ENCODE results near the gene SLC9A9.

SLC9A9 gene

DNA sequence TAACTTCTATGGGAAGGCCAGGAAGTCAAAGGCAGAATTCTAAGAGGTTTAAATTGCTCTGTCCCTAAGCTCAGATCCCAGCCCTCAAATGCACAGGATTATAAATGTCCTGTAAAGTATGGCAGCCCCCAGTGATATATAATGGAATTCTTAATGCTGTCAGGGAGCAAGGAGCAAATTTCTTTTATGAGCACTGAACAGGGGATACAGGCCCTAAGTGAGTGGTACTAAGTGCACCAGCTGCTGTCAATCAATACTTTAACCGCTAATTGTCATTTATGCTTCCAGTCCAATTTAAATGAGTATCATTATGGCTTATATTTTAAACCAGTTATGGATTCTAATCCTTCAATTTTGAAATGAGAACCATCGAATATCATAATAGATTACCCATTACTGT is 4.7 kb downstream of the SLC9A9 start:
- no peak for DNase-seq (ENCODE audit: low read depth in 2 of 2)

DNA sequence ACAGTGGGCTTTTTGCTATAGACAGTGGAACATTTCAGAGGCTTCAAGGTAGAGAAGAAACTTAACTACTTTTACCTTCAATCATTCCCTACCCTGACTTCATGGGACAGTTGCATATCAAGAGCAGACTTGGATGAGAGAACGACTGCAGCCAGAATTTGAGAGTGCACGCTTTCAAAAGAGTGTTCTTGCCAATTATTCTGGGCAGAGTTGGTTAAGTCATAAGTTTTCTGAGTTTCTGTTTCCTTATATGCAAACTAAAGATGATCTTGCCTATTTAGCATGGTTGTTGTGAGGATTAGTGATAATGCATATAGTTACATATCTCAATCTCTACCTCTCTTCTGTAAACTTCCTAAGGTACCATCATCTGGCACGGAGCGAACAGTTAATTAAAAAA is 7.6 kb downstream of the SLC9A9 start:
- DNase-seq (ENCODE audit: low read depth in 2 of 2), result no peak

DNA sequence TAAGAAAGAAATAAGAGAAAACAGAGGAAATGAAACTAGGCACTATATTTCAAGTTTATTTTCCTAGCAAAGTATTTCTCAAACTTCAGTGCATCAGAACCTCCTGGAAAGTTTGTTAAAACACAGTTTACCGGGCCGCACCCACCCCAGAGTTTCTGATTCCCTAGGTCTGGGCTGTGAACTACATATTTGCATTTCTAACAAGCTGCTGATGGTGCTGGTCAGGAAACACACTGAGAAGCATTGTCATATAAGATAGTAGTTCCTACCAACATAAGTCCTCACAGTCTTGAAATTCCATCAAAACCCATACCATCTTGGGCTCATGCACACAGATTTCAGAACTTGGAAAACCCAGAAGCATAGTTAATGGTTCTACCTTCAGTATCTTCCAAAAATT is 8.3 kb downstream of the SLC9A9 start:
- no peak for DNase-seq (ENCODE audit: low read depth in 2 of 2)

DNA sequence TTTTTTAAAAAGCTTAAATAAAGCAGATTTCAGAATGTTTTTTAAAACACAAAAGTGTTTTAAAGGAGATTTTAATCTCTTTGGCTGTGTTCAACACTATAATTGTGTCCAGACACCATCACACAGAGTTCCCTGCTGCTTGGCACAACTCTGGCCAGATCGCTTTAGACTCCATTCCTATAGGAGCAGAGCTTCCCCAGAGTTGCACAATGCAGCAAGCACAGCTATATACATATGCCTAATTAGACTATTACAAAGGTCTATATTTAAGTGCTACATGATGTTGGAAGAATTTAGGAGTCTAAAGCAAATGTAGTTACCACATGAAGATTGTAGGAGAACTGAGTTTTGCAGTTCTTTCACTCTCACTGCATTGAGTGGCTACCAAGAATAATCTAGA is 11.2 kb downstream of the SLC9A9 start:
- DNase-seq (ENCODE audit: low read depth in 2 of 2), result no peak

DNA sequence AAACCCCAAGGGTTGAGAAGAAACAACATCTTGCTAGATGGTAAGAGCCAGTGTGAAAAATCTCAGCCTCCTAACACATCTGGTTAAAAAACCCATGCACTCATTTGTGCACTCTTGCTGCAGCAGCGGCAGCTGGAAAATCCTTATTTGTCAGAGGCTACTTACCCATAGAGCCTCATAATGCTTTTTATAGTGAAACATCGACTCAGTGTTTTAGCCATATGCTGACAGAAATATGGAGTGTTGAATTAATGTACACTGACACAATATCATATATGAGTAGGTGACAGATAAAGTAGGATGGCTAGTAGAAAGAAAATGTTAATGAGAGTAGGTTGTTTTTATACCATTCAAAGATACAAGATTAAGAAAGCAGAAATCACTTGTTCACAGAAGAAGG is 13.0 kb downstream of the SLC9A9 start:
- DNase-seq (ENCODE audit: low read depth in 2 of 2), result no peak

DNA sequence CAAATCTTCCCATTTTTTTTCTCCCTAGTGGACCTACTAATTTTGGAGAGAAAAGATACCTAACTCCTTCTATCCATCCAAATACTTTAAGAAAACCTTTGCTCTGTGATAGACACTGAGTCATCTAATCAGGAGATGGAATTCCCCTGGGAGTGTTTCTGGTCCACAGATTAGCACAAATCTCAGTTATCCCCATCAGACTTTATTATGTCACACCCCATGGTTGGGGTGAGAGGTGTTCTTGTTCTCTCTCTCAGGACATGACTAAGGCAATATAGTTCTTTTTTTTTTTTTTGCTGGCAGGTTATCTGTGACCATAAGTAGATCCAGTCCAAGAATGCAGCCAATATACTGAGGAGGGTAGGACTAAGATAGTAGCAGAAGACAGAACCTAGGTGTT is 15.8 kb downstream of the SLC9A9 start:
- no peak for DNase-seq (ENCODE audit: low read depth in 2 of 2)

DNA sequence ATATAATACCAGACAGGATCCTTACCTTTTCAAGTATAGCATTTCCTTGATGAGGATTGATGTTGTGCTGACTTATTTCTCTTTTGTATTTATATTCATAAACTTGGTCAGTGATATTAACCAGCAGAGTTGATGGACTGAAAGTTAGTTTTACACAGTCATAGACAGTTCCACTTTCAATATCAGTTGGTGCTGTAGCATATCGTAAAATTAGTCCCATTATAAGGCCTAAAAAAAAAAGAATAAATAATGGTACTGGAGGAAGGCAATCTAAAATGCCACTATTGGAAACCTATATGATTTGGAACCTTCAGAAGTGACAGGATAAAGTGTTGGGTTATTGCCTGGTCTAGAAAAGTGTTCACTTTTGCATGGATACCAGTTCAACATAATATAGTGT is 16.3 kb downstream of the SLC9A9 start:
- no peak for DNase-seq (ENCODE audit: low read depth in 2 of 2)

DNA sequence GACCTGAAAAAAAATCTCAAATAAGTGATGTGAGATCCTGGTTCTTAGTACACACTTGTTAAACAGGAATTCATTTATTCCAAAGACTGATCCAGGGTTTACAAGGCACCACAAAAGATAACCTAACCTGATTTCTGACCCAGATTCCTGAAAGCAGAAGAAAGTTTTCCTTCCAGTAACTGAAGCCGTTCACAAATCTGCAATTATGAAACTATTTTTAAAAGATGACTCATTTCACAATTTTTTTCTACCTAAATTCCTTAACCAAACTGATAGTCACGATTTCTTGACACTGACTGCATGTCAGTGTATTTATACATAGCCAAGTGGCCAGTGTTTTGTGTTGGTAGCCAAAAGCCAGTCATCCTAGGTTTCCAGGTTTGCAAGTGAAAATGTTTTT is 17.1 kb downstream of the SLC9A9 start:
- DNase-seq (ENCODE audit: low read depth in 2 of 2), result no peak

DNA sequence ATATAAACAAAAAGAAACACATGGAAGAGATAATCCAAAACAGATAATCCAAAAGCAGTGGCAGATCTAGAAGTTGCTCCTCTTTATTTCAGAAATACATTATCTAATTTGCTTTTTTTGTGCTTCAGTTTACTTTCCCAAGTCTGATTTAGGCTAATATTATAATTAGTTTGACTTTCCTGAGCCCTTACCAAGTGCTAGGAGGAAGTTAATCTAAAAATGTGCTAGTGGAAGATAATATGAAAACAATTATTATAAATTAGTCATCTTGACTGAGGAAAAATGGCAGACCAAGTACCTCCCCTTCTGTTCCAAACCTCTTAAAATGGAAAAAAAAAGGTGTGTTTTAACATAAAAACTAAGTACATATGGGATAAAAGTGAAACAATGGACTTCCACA is 17.5 kb downstream of the SLC9A9 start:
- no peak for DNase-seq (ENCODE audit: low read depth in 2 of 2)

DNA sequence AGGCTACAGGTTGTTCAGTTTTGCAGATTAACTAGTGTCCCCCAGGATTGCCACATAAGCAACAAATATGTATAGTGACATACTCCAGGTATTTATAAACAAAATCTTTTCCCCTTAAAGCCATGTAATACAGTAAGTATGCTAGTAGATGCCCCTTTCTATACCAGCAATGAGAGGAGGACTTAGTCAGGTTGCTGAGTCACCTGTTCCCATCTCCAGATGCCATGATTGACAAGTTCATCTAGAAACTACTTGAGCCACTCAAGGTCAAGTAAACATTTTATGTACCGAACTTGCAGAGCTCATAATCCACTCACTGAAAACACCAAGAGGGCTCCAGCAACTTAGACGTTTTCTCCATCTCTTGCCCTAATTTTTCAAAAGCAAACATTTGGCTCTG is 18.2 kb downstream of the SLC9A9 start:
- no peak for DNase-seq (ENCODE audit: low read depth in 2 of 2)

DNA sequence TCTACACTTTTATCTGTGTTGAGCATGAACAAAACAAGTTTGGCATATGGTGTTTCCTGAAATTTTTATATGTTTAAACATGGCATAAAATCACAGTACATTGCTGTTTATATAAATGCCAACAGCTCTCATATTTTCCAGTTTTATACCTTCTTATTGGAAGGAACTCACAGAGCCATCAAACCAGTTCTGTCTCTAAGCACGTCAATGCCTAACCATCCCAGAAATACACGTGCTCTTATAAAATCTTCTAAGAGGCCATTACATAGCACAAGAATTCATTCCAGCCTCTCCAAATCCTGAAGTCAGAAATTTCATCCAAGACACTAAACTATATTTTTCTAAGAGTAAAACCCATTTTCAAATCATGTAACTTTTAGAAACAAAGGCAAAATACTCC is 20.8 kb downstream of the SLC9A9 start:
- no peak for DNase-seq (ENCODE audit: low read depth in 2 of 2)

DNA sequence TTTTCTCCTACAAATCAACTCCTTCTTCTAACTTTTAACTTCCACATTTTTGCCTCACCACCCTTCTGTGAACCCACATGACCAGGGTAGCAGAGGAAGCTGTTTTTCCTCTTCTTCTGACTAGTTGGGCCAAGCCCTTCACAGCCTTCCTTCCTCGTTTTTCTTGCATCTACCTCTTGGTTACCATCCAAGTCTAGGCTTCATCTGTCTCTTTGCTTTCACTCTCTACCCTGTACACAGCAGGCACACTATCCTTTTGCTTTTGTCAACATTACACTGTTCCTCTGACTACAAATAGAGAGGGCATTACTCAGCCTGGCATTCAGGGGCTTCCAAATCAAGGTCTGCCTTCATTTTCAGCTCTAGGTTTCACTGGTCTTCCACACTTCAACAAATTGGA is 22.0 kb downstream of the SLC9A9 start:
- DNase-seq (ENCODE audit: low read depth in 2 of 2), result no peak

DNA sequence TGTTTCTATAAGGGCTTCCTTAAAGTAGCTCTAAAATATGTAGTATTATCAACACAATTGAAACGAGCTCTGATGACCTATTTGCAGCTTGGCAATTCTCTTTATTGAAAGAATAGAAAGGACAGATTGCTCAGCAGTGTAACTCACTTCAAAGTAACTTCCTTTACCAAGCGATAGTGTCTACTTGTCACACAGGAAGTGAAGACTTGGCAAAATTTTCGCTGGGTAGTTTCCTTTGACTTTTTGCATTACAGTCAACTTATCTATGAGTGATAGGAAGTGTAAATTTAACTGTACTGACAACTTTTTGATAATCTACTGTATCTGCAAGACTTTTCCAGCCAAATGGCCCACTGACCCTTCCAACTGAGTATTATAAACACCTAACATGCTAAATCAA is 22.8 kb downstream of the SLC9A9 start:
- DNase-seq (ENCODE audit: low read depth in 2 of 2), result no peak

DNA sequence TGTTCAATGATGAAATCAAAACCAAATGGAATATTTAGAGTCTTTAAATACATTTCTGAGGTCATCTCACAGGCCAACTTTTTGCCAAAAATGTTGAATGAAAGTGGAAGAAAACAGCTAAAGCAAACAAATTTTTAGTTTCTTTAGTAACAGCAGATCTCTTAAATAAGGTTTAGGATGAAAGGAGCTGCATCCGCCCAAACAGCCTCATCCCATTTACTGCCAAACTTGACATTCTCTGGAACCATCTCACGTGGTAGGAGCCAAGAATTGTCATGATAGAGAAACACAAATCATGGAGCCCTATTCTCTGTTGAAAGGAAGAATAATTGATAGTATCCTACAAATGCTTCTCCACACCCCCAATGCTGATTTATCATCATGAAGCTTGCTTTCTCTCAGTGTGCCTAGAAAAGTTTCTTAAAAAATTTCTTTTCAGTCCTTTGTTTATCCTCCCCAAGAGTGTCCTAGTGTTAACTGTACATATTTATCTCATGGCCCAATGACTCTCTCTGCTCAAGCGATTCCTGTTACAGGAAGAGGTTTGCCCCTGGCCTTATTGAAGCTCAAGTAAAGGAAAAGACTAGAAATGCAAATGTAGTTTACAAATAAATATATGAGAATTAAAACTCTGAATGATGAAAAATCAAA is 23.4 kb downstream of the SLC9A9 start:
- no peak for DNase-seq (ENCODE audit: low read depth in 2 of 2)

DNA sequence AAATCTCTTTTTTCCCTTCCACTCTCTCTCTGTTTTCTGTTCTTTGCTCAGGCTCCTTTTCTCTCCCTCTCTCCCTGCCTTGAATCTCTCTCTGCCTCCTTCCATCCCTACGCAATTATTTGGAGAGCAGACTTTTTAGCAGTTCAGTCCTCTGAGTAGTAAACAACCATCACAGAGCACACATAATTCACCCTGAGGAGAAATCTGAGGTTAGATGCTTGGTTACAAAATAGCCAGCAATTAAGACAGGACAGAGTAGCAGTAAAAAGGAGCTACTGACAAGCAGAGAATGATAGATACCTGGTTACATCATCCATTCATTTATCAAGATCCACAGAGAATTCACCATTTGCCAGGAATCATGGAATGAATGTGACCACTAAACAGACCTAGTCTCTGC is 25.5 kb downstream of the SLC9A9 start:
- no peak for DNase-seq (ENCODE audit: low read depth in 2 of 2)

DNA sequence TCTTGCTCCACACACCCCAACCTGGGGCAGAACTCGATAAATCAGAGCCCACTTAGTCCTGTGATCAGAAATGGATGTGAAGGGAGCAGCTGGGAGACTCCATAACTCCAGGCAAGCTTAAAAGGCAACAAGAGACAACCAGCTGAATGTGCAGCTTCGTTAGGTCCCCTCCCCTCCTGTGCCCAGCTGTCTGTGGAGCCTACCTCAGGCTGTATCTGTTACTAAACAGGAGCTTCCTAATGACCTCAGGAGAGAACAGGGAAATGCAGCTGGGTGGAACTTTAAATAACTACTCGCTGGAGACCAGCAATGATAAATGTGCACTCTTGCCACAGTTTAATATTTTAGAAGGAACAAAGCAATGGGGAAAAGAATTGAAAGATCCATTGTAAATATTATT is 25.9 kb downstream of the SLC9A9 start:
- DNase-seq (ENCODE audit: low read depth in 2 of 2), result no peak

DNA sequence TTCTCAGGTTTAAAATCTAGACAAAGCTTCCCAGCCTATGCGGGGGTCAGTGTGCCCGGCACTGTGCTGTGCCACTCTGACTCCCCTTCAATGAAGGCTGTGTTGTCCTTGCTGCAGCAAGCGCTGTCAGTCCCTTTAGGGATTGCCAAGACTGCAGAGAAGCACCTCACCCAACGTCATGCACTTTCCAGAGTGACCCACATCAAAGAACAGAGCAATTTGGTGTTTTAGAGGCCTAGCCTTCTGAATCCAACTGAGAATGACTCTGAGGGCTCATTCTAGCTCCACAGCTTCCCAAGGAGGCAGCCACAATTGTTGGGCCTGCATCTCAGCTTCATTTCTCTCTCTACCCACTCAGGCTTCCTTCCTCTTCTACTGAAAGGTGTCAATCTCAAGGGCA is 26.4 kb downstream of the SLC9A9 start:
- DNase-seq (ENCODE audit: low read depth in 2 of 2), result no peak

DNA sequence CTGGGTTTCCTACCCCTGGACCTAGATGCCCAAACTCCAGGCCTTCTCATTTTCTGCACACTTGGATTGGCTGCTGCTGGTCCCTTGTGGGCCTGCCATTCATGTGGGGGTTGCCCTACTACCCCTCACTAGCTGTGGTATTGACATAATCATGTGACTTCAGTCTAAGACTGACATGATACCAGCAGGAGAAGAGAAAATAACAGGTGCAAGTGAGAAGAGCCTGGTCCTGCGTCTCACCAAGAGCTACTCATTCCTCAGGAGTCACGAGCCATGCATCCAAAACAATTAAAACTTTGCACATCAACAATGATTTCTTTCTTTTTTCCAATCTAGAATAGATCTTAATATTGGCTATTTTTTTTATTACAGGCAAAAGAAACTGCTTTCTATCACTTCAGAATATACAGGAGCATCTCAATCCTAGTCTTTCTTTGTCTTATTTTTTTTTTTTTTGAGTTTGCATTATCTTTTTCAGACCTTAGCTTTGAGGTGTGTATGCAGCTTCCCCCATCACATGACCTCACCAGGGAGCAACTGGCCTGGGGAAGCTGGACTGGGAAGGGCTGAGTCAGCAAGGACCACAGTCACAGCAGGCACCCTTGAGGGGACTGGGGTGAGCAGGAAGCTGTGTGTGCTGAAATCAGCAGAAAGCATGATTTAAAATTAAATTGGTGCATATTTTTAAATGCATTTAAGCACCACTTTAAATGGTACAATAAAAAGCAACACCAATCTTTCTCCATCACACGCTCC is 27.6 kb downstream of the SLC9A9 start:
- no peak for DNase-seq (ENCODE audit: low read depth in 2 of 2)

DNA sequence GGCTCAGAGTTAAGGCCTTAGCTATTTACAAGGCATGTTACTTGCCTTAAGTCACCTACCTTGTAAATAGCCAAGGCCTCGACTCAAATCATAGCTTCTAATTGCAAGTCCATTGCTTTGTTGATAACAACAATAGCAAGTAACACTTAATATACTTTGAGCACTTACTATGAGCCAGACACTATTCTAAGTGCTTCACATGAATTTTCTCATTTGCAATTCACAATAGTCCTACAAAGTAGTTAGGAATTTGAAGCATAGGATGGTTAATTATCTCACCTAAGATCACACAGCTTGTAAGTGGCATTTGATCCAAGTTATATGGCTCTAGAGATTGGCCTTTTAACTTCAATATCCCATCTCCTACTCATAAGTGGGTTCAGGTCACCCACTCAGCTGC is 28.4 kb downstream of the SLC9A9 start:
- no peak for DNase-seq (ENCODE audit: low read depth in 2 of 2)

DNA sequence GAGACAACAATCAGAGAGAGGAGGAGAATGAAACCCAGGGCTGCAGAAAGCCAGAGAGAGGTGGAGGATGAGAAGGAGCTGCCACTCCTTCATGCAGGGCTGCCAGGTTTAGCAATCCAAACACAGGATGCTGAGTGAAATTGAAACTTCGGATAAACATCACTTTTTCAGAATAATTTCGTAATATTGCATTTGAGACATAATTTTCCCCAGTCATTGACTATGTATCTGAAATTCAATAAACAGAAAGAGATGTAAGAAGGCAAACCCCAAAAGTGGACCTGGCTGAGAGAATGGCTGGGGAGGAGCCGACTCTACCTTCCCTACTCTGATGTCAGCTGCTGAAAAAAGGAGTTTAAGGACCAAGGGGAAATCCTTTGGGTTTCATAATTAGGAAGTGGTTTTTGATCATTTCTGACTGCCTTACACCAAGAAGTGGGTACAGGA is 33.8 kb downstream of the SLC9A9 start:
- DNase-seq (ENCODE audit: low read depth in 2 of 2), result no peak

DNA sequence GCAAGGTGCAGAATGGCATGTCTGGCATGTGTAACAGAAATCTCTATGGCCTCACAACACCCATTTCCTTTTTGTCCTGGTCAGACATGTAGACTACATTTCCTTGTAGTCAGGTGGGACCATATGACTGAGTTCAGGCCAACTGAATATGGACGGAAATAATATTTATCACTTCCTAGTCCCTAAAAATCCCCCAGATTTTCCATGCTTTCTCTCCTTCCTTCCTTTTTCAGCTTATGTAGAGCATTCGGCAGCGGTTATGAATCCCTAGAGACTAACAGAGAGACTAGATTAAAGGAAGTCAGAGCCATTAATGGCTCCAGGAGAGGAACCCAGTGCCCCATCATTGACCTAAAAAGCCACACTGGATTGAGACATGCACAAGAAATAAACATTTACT is 35.8 kb downstream of the SLC9A9 start:
- no peak for DNase-seq (ENCODE audit: low read depth in 2 of 2)

DNA sequence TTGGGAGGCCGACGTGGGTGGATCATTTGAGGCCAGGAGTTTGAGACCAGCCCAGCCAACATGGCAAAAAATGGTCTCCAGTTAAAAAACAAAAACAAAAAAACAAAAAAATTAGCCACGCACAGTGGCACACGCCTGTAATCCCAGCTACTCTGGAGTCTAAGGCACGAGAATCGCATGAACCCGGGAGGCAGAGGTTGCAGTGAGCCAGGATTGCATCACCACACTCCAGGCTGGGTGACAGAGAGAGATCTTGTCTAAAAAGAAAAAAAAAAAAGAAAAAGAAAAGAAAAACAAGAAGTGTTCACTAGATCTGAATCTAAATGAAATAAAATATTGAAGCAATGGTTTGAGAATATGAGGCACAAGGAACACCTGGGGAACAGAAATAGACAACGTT is 36.7 kb downstream of the SLC9A9 start:
- DNase-seq (ENCODE audit: low read depth in 2 of 2), result no peak

DNA sequence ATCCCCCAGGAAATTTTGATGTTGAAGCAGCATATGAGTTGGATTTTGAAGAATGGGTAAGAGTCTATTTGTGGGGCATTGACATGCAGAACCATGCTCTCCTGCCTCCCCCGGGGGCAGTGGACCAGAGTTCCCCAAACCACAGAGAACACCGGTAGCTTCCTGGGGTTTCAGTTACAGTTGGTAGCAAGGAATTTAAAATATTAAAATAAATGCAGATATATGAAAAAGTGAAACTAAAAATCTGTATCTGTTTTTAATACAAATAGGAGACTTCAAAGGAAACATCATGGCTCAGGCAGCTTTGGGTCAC is 37.4 kb downstream of the SLC9A9 start:
- DNase-seq (ENCODE audit: low read depth in 2 of 2), result no peak
